LNCaP clone FGC (cell line): ENCODE data around the gene POLE.

Experiments
- DNase-seq: peaks from one replicate; pipeline ENCODE4 v3.0.0-alpha.2; 2011; ENCODE audit warnings: low read depth
- H3K4me3 ChIP-seq: 2 replicates; pipeline ENCODE4 v1.5.1; 2011; ENCODE audit warnings: mild to moderate bottlenecking, low read depth, low read length, control low read depth
- CTCF ChIP-seq: IDR thresholded peaks from 2 replicates; pipeline ENCODE4 v1.5.1; 2012; ENCODE audit warnings: mild to moderate bottlenecking; ENCODE audit not compliant: control insufficient read depth, insufficient read depth; ENCODE audit errors: extremely low read depth

The POLE gene

GRCh38 chr12:132730353-132730752 is 43.2 kb upstream of the POLE start:
- no peak overlapping the region for H3K4me3 ChIP-seq
- no peak for DNase-seq
- no peak for TF ChIP-seq CTCF

- no peak for DNase-seq
- no peak overlapping the region for H3K4me3 ChIP-seq
- no peak for TF ChIP-seq CTCF
Observed at GRCh38 chr12:132729541-132730320, 42.6 kb upstream of the POLE start.

GRCh38 chr12:132728502-132728901 is 41.4 kb upstream of the POLE start:
- H3K4me3 ChIP-seq: no peak overlapping the region
- DNase-seq: no peak
- TF ChIP-seq CTCF: no peak

GRCh38 chr12:132727091-132727794 is 40.1 kb upstream of the POLE start:
- TF ChIP-seq CTCF: no peak
- no peak overlapping the region for H3K4me3 ChIP-seq
- no peak for DNase-seq

- H3K4me3 ChIP-seq: no peak overlapping the region
- no peak for TF ChIP-seq CTCF
- no peak for DNase-seq
Observed at GRCh38 chr12:132726386-132726785, 39.2 kb upstream of the POLE start.

- no peak overlapping the region for H3K4me3 ChIP-seq
- DNase-seq: no peak
- TF ChIP-seq CTCF: no peak
Observed at GRCh38 chr12:132724506-132725241, 37.5 kb upstream of the POLE start.
